ENCODE data around the gene SLC47A2.
"Not testable (repeated sequence)": the region's sequence is repeated elsewhere in the genome, so short reads cannot be mapped to it uniquely, and the experiment has no call there.

The SLC47A2 gene

GRCh38 chr17:19716108-19717030 is at the start of gene SLC47A2:
SLC47A2 (minus strand) TSS chr17:19716584; CDS start chr17:19716555, 29 bp downstream.
- no peak for DNase-seq

GRCh38 chr17:19766016-19766415 is 49.6 kb upstream of the SLC47A2 start:
- no peak for DNase-seq

GRCh38 chr17:19763991-19764390 is 47.6 kb upstream of the SLC47A2 start:
- DNase-seq, result not testable (repeated sequence)

- no peak for DNase-seq
Measured at GRCh38 chr17:19763416-19763815, 47.0 kb upstream of the SLC47A2 start.

- DNase-seq, result peak; percentile 5
Measured at GRCh38 chr17:19762515-19762961, 46.2 kb upstream of the SLC47A2 start.

GRCh38 chr17:19760746-19761145 is 44.4 kb upstream of the SLC47A2 start:
- DNase-seq, result no peak

- no peak for DNase-seq
Measured at GRCh38 chr17:19759568-19760549, 43.5 kb upstream of the SLC47A2 start.

GRCh38 chr17:19757536-19758180 is 41.3 kb upstream of the SLC47A2 start:
- DNase-seq, result no peak

- no peak for DNase-seq
Measured at GRCh38 chr17:19756546-19756945, 40.2 kb upstream of the SLC47A2 start.

- no peak for DNase-seq
Measured at GRCh38 chr17:19755821-19756510, 39.6 kb upstream of the SLC47A2 start.

GRCh38 chr17:19755392-19755791 is 39.0 kb upstream of the SLC47A2 start:
- DNase-seq, result no peak

GRCh38 chr17:19753661-19754463 is 37.5 kb upstream of the SLC47A2 start:
- DNase-seq, result no peak

GRCh38 chr17:19753051-19753509 is 36.7 kb upstream of the SLC47A2 start:
- no peak for DNase-seq

GRCh38 chr17:19752216-19753050 is 36.0 kb upstream of the SLC47A2 start:
- no peak for DNase-seq

- no peak for DNase-seq
Measured at GRCh38 chr17:19750835-19751234, 34.5 kb upstream of the SLC47A2 start.

GRCh38 chr17:19750020-19750572 is 33.7 kb upstream of the SLC47A2 start:
- DNase-seq, result no peak

- no peak for DNase-seq
Measured at GRCh38 chr17:19748807-19749193, 32.4 kb upstream of the SLC47A2 start.

- no peak for DNase-seq
Measured at GRCh38 chr17:19747829-19748806, 31.7 kb upstream of the SLC47A2 start, which contains the start of gene ALDH3A1. ALDH3A1 (minus strand) TSS chr17:19748298; CDS start chr17:19745129, 3,169 bp downstream.

All from NK-92 treated with Interleukin-12 subunit alpha and Interleukin-12 subunit beta, amount 100 ng/mL, for 24 hours (cell line).